Measurements from ENCODE around the gene GPR42. TPM values are rescaled to one million over a fixed set of nuclear protein-coding genes. Genes with fewer than 3 reads are reported as not detected.
"Not testable (repeated sequence)": the region's sequence is repeated elsewhere in the genome, so short reads cannot be mapped to it uniquely, and the experiment has no call there.

The GPR42 gene
- total RNA-seq, 1 donor from 2014 or later, result 0.18 TPM

DNA sequence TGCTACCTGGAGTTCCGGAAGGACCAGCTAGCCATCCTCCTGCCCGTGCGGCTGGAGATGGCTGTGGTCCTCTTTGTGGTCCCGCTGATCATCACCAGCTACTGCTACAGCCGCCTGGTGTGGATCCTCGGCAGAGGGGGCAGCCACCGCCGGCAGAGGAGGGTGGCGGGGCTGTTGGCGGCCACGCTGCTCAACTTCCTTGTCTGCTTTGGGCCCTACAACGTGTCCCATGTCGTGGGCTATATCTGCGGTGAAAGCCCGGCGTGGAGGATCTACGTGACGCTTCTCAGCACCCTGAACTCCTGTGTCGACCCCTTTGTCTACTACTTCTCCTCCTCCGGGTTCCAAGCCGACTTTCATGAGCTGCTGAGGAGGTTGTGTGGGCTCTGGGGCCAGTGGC is 11.5 kb upstream of the GPR42 start:
- H3K36me3 Mint-ChIP-seq (ENCODE audit: low read depth); intact Hi-C loops (cut with micrococcal nuclease); H3K27ac Mint-ChIP-seq; DNase-seq (ENCODE audit: low spot score); H3K4me3 Mint-ChIP-seq (ENCODE audit: low read depth); H3K4me1 Mint-ChIP-seq (ENCODE audit: low read depth); H3K9me3 Mint-ChIP-seq; H3K27me3 Mint-ChIP-seq (ENCODE audit: low read depth): not testable (repeated sequence)

DNA sequence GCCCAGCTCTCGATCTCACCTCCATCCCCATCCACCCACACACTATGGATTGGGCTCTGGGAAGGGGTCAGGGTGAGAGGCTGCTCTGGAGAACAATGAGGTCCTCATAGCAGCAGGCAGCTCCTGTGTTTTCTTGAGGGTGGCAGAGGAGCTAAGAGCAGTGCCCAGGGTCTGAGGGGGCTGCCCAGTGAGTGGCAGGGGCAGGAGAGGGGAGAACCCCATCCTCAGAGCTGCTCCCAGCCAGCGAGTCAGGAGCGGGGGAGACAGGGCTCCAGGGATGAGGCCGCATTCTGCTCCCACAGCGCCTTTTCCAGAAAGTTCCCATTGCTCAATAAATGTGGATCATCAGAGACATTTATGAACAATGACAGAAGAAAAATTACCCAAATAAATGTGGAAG is 10.8 kb upstream of the GPR42 start:
- H3K4me3 Mint-ChIP-seq (ENCODE audit: low read depth); H3K27ac Mint-ChIP-seq; H3K27me3 Mint-ChIP-seq (ENCODE audit: low read depth); H3K36me3 Mint-ChIP-seq (ENCODE audit: low read depth); intact Hi-C loops (cut with micrococcal nuclease); DNase-seq (ENCODE audit: low spot score); H3K4me1 Mint-ChIP-seq (ENCODE audit: low read depth); H3K9me3 Mint-ChIP-seq: not testable (repeated sequence)

DNA sequence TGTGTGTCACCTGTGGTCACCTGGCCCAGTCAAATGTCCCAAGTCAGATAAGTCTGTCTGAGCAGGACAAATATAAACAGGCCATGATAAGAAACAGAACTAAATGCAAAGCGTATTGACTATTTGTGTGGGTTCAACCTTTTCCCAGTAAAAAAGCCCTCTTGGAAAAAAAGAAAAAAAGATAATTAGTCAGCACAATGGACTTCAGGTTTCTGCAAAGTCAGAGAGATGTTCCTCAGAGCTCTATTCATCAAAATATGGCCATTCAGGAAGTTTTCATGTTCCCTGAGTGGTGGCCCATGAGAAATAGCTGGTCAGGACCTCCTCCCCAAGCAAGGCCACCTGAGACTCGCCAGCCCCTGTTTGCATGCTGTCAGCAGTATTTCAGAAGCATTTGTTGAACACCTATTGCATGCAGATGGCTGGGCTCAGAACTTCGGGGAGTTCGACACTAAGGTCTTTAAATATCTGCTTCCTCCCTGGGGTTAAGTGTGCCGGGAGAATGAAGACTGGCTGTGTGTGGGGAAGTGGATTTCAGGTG is 9.9 kb upstream of the GPR42 start:
- DNase-seq (ENCODE audit: low spot score), result no peak
- no peak overlapping the region for H3K27ac Mint-ChIP-seq
- H3K9me3 Mint-ChIP-seq, result no peaks in the 10 kb centered on the region
- H3K36me3 Mint-ChIP-seq (ENCODE audit: low read depth), result no peaks in the 10 kb centered on the region
- peaks cover 3% of the 10 kb centered on the region for H3K27me3 Mint-ChIP-seq (ENCODE audit: low read depth)
- H3K4me3 Mint-ChIP-seq (ENCODE audit: low read depth), result no peak overlapping the region
- intact Hi-C loops (cut with micrococcal nuclease), result no loop called here
- peaks cover 9% of the 10 kb centered on the region for H3K4me1 Mint-ChIP-seq (ENCODE audit: low read depth)

DNA sequence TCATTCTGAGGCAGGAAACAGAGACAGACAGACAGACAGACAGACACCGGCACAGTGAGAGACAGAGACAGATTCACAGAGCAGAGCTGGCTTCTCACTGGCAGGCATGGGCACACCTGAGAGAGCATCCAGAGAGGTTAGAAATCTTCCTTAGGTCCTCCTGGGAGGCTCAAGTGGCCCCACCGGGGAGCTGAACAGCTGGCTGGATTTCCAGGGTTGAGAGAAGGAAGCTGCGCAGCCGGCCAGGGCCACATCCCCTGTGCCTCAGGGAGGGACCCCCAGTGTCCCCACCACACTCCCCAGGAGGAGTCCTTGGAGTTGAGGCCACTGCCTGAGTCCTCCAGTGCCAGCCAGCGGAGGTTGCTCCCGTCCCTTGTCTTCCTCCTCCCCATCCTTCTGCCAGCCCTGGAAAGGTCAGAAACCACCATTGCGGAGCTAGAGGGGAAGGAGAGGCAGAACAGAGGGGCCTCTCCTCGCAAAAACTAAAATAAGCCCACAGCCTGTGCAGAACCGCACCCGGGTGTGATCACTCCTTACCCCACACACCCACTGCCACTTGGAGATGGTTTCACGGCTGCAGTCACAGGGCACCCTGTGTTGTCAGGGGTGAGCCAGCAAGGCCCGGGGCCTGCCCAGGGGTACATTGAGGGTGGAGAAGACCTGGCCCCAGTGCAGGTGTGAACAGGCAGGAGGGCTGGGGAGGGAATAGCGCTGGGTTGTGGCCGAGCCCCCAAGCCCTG is 8.4 kb upstream of the GPR42 start:
- no peaks in the 10 kb centered on the region for H3K36me3 Mint-ChIP-seq (ENCODE audit: low read depth)
- H3K4me3 Mint-ChIP-seq (ENCODE audit: low read depth), result no peak overlapping the region
- H3K9me3 Mint-ChIP-seq, result no peaks in the 10 kb centered on the region
- H3K27ac Mint-ChIP-seq, result no peak overlapping the region
- H3K4me1 Mint-ChIP-seq (ENCODE audit: low read depth), result peaks cover 9% of the 10 kb centered on the region
- DNase-seq (ENCODE audit: low spot score), result no peak
- H3K27me3 Mint-ChIP-seq (ENCODE audit: low read depth), result peaks cover 10% of the 10 kb centered on the region
- intact Hi-C loops (cut with micrococcal nuclease), result no loop called here

DNA sequence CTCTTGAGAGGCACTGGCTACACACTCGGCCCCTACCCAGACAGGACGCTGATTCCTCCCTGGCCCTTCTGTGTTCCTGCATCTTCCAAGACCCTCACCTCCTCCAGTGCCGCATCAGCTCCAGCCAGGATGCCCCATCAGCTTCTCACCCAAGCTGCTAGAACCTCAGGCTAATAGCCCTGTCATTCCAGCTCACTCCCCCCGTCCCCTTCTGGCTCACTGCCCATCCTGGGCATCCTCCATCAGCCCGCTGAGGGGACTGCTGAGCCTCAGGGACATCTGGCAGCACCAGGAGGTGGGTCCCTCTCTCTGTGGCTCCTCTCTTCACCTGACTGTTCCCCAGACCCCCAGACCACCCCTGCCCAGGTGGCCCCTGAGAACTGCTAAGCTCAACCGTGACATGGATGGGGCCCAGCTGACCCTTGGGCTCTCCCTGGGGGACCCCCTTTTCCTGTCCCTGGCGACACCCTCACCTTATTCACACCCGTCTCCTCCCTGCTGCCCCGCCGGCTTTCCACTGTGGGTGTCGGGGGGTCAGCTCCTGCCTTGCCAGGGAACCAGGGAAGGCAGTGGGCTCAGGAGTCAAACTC is 7.8 kb upstream of the GPR42 start:
- Mint-ChIP-seq H3K27me3 (ENCODE audit: low read depth) (peaks cover 17% of the 10 kb centered on the region), H3K36me3 (ENCODE audit: low read depth) (no peaks in the 10 kb centered on the region)
- intact Hi-C loops (cut with micrococcal nuclease), result no loop called here

DNA sequence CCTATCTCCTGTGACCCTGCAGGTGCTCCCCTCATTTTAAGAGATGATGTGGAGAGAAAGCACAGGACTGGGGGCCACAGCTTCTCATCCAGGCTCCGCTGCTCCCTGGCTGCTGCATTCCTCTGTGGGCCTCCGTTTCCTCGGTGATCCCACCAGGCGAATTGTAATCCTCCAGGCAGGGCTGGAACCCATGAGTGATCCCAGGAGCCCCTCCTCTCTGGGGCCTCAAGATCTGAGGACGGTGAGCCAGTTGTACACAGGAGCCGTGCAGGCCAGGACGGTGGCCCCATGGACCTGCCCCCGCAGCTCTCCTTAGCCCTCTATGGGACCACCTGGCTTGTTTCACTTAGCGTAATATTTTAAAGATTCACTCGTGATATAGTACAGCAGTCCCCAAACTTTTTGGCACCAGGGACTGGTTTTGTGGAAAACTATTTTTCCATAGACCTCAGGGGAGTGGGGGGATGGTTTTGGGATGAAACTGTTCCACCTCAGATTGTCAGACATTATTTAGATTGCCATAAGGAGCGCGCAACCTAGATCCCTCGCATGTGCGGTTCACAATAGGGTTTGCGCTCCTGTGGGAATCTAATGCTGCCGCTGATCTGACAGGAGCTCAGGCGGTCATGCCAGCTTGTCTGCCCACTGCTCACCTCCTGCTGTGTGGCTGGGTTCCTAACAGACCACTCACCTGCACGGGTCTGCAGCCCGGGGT is 7.0 kb upstream of the GPR42 start:
- Mint-ChIP-seq H3K27me3 (ENCODE audit: low read depth) (peaks cover 25% of the 10 kb centered on the region), H3K4me3 (ENCODE audit: low read depth) (no peak overlapping the region), H3K9me3 (no peaks in the 10 kb centered on the region), H3K36me3 (ENCODE audit: low read depth) (no peaks in the 10 kb centered on the region), H3K27ac (no peak overlapping the region), H3K4me1 (ENCODE audit: low read depth) (no peaks in the 10 kb centered on the region)
- intact Hi-C loops (cut with micrococcal nuclease), result no loop called here
- no peak for DNase-seq (ENCODE audit: low spot score)

More for the DNA sequence above, 7.8 kb upstream of the GPR42 start:
- Mint-ChIP-seq H3K27ac (no peak overlapping the region), H3K4me3 (ENCODE audit: low read depth) (no peak overlapping the region), H3K9me3 (no peaks in the 10 kb centered on the region), H3K4me1 (ENCODE audit: low read depth) (peaks cover 4% of the 10 kb centered on the region)
- DNase-seq (ENCODE audit: low spot score), result no peak

DNA sequence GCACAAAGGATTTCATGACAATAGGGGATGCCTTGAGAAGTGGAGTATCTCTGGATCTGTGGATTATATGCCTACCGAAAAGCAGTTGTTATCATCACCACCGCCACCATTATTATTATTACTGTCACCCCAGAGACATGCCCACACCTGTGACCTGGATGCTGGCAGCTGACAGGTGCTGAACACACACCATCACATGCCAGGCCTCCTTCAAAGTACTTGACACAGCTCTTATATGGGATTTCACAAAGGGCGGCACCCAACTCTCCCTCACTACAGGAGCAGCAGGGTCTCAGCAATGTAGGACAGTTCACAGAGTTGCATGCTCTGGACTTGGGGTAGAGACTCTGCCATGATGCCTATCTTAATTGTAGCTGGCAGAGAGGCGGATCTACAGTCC is 5.6 kb upstream of the GPR42 start:
- Mint-ChIP-seq H3K36me3 (ENCODE audit: low read depth) (no peaks in the 10 kb centered on the region), H3K27ac (no peak overlapping the region), H3K27me3 (ENCODE audit: low read depth) (peaks cover 31% of the 10 kb centered on the region), H3K9me3 (no peaks in the 10 kb centered on the region), H3K4me3 (ENCODE audit: low read depth) (no peak overlapping the region), H3K4me1 (ENCODE audit: low read depth) (no peaks in the 10 kb centered on the region)
- no peak for DNase-seq (ENCODE audit: low spot score)
- intact Hi-C loops (cut with micrococcal nuclease), result no loop called here

DNA sequence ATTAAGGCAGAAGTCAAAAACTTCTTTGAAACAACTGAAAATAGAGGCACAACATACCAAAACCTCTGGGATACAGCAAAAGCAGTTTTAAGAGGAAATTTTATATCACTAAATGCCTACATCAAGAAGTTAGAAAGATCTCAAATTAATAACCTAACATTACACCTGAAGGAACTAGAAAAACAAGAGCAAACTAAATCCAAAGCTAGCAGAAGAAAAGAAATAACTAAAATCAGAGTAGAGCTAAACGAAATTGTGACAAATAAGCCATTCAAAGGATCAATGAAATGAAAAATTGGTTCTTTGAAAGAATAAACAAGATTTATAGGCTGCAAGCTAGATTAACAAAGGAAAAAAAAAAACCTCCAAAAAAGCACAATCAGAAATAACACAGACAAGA is 2.5 kb upstream of the GPR42 start:
- Mint-ChIP-seq H3K9me3 (no peaks in the 10 kb centered on the region), H3K4me3 (ENCODE audit: low read depth) (no peak overlapping the region), H3K27ac (no peak overlapping the region), H3K27me3 (ENCODE audit: low read depth) (peaks cover 29% of the 10 kb centered on the region), H3K36me3 (ENCODE audit: low read depth) (no peaks in the 10 kb centered on the region), H3K4me1 (ENCODE audit: low read depth) (no peaks in the 10 kb centered on the region)
- intact Hi-C loops (cut with micrococcal nuclease), result no loop called here
- DNase-seq (ENCODE audit: low spot score), result no peak

DNA sequence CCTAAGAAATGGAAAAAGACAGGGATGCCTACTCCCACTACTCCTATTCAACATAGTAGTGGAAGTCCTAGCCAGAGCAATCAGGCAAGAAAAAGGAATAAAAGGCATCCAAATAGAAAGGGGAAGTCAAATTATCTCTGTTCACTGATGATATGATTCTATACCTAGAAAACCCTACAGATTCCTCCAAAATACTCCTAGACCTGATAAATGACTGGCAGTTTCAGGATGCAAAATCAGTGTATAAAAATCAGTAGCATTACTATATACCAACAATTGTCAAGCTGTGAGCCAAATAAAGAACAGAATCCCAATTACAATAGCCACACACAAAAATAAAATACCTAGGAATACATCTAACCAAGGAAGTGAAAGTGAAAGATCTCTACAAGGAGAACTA is 1.3 kb upstream of the GPR42 start:
- DNase-seq (ENCODE audit: low spot score), result no peak
- Mint-ChIP-seq H3K4me1 (ENCODE audit: low read depth) (peaks cover 4% of the 10 kb centered on the region), H3K27ac (no peak overlapping the region), H3K4me3 (ENCODE audit: low read depth) (no peak overlapping the region), H3K36me3 (ENCODE audit: low read depth) (no peaks in the 10 kb centered on the region), H3K27me3 (ENCODE audit: low read depth) (peaks cover 29% of the 10 kb centered on the region), H3K9me3 (no peaks in the 10 kb centered on the region)
- intact Hi-C loops (cut with micrococcal nuclease), result no loop called here

DNA sequence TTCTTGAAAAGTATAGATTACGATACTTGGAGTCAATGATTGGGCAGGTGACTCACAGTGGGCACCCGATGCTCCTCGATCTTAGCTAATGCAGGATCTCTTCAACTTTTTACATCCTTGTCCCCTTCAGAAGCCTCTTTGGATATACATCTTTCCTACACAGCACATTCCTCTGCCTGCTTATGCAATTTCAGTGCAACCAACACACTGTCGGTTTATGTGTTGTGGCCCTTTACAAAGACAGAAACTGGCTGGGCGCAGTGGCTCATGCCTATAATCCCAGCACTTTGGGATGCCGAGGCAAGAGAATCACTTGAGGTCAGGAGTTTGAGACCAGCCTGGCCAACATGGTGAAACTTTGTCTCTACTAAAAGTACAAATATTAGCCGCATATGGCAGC is 2.6 kb downstream of the GPR42 start:
- no peak for DNase-seq (ENCODE audit: low spot score)

DNA sequence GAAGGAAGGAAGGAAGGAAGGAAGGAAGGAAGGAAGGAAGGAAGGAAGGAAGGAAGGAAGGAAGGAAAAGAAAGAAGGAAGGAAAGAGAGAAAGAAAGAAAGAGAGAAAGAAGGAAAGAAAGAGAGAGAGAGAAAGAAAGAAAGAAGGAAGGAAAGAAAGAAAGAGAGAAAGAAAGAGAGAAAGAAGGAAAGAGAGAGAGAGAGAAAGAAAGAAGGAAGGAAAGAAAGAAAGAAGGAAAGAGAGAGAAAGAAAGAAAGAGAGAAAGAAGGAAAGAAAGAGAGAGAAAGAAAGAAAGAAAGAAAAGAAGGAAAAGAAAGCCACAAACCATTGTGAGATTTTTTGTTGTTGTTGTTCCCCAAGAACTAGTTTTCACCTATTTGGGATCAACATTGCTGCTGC is 3.2 kb downstream of the GPR42 start:
- intact Hi-C loops (cut with micrococcal nuclease); H3K27me3 Mint-ChIP-seq (ENCODE audit: low read depth); H3K27ac Mint-ChIP-seq; H3K9me3 Mint-ChIP-seq; H3K4me3 Mint-ChIP-seq (ENCODE audit: low read depth); DNase-seq (ENCODE audit: low spot score); H3K36me3 Mint-ChIP-seq (ENCODE audit: low read depth): not testable (repeated sequence)
- H3K4me1 Mint-ChIP-seq (ENCODE audit: low read depth), result peaks cover 16% of the 10 kb centered on the region

More for the DNA sequence above, 2.6 kb downstream of the GPR42 start:
- Mint-ChIP-seq H3K9me3 (no peaks in the 10 kb centered on the region), H3K27ac (no peak overlapping the region), H3K4me1 (ENCODE audit: low read depth) (peaks cover 16% of the 10 kb centered on the region), H3K36me3 (ENCODE audit: low read depth) (no peaks in the 10 kb centered on the region), H3K4me3 (ENCODE audit: low read depth) (no peak overlapping the region), H3K27me3 (ENCODE audit: low read depth) (peaks cover 12% of the 10 kb centered on the region)
- intact Hi-C loops (cut with micrococcal nuclease), result no loop called here

DNA sequence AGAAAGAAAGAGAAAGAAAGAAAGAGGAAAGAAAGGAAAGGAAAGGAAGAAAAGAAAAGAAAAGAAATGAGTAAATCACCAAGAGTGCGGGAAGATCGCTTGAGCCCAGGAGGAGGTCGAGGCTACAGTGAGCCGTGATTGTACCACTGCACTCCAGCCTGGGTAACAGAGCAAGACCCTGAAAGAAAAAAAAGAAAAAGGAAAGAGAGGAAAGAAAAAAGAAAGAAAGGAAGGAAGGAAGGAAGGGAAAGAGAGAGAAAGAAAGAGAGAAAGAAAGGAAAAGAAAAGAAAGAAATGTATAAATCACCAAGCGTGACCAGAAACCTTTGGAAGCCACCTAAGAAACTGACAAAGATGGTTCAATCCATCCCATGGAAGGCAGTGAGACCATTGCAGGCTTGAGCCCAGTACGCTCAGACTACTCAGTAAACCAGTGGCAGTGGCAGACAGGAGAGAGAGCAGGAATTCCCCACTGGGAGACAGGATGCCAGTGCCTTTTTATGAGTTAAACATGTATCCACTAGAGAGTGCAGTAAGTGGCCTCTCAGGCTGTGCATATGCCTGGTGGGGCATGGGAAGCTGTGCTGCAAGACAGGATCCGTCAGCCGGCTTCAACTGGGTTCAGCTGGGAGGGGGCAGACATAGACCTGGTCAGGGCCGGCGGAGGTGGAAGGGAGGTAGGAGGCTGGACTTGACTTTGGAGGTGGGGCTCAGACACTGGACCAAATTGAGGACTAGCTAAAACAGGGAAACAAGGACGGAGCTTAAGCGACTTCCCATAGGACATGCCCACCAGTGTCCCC is 4.8 kb downstream of the GPR42 start:
- H3K4me3 Mint-ChIP-seq (ENCODE audit: low read depth), result no peak overlapping the region
- no peaks in the 10 kb centered on the region for H3K36me3 Mint-ChIP-seq (ENCODE audit: low read depth)
- DNase-seq (ENCODE audit: low spot score), result no peak
- no peak overlapping the region for H3K27ac Mint-ChIP-seq
- H3K4me1 Mint-ChIP-seq (ENCODE audit: low read depth), result peaks cover 16% of the 10 kb centered on the region
- peaks cover 9% of the 10 kb centered on the region for H3K27me3 Mint-ChIP-seq (ENCODE audit: low read depth)
- no peaks in the 10 kb centered on the region for H3K9me3 Mint-ChIP-seq
- intact Hi-C loops (cut with micrococcal nuclease), result loop anchor here (1.0 kb wide), 1 partner anchor 30 kb away; no protein-coding TSS in a partner anchor

Measured in activated T-helper 2 cell treated with anti-CD3 and anti-CD28 coated beads, Interferon-gamma antibody, Interleukin-2, Interleukin-4, amounts not matched to agents 10 μg/mL and 5 μg/mL and 100 μg/mL, durations not matched to agents 14 hours and 24 hours and 36 hours (primary cell).